H1 (cell line): ENCODE data around the gene COL4A2. TPM values are rescaled to one million over a fixed set of nuclear protein-coding genes. Genes with fewer than 3 reads are reported as not detected.

ENCODE experiments used
- CTCF ChIA-PET: fragments of 300-600 bp; sonication (Branson Sonifier 250); formaldehyde crosslinking; loops from one replicate; lab custom pipeline; 2021; ENCODE audit not compliant: partially characterized antibody; lab: Charles Lee
- POLR2A ChIA-PET: fragments of 300-600 bp; sonication (Branson Sonifier 250); formaldehyde crosslinking; loops from one replicate; lab custom pipeline; 2021; ENCODE audit warnings: inconsistent platforms; ENCODE audit not compliant: partially characterized antibody; lab: Charles Lee
- DNase-seq, 2 experiments: peaks; one replicate each; pipeline versions ENCODE4 v3.0.0 to v3.0.0-alpha.2; 2010 to 2022; ENCODE audit warnings: low spot score in 2 of 2, low read depth in 1 of 2, mixed read lengths in 1 of 2
- FAIRE-seq: peaks from 2 replicates; lab custom pipeline; 2011; peaks lifted over from hg19 to GRCh38; lab: Jason Lieb, UNC
- H2AFZ ChIP-seq: 2 replicates; pipeline ENCODE4 v1.8.1; 2012; ENCODE audit warnings: low read length, inconsistent platforms
- H2AK5ac ChIP-seq: 2 replicates; pipeline ENCODE4 v1.6.1; 2013; ENCODE audit warnings: low read depth, low read length
- H2BK120ac ChIP-seq: replicated peaks from 2 replicates; pipeline ENCODE3; 2013; ENCODE audit warnings: low read depth, low read length, inconsistent platforms
- H2BK12ac ChIP-seq: 2 replicates; pipeline ENCODE4 v1.6.1; 2013; ENCODE audit warnings: low read depth, low read length
- H2BK15ac ChIP-seq: 2 replicates; pipeline ENCODE4 v1.6.1; 2013; ENCODE audit warnings: low read length
- H2BK20ac ChIP-seq: 2 replicates; pipeline ENCODE4 v1.6.1; 2013; ENCODE audit warnings: low read length
- H2BK5ac ChIP-seq: 2 replicates; pipeline ENCODE4 v1.6.1; 2013; ENCODE audit warnings: low read depth, low read length
- H3K14ac ChIP-seq: 2 replicates; pipeline ENCODE4 v1.6.1; 2013; ENCODE audit warnings: inconsistent platforms; ENCODE audit not compliant: insufficient read length
- H3K18ac ChIP-seq: 2 replicates; pipeline ENCODE4 v1.6.1; 2013; ENCODE audit warnings: low read length; ENCODE audit errors: extremely low read depth
- H3K23ac ChIP-seq: 2 replicates; pipeline ENCODE4 v1.6.1; 2013; ENCODE audit warnings: inconsistent platforms; ENCODE audit not compliant: insufficient read length
- H3K23me2 ChIP-seq: 2 replicates; pipeline ENCODE4 v1.6.1; 2013; ENCODE audit warnings: low read depth, low read length
- H3K27ac ChIP-seq: 2 replicates; pipeline ENCODE4 v1.6.1; 2011; ENCODE audit warnings: low read depth, low read length, inconsistent platforms
- H3K27me3 ChIP-seq, 4 experiments: replicated peaks in 1 of 4; 1 replicate in 1 of 4; 2 replicates in 3 of 4; pipeline versions ENCODE4 v1.6.1 to v1.8.1; 2011 to 2013; ENCODE audit warnings: low read length in 3 of 4, mild to moderate bottlenecking in 3 of 4, inconsistent platforms in 2 of 4, mixed read lengths in 2 of 4, moderate library complexity in 1 of 4; ENCODE audit not compliant: control insufficient read depth in 3 of 4, insufficient read depth in 3 of 4; ENCODE audit errors: extremely low read depth in 1 of 4
- H3K36me3 ChIP-seq, 4 experiments: 2 replicates each; pipeline versions ENCODE4 v1.6.1 to v1.8.1; 2011 to 2013; ENCODE audit warnings: mild to moderate bottlenecking in 4 of 4, low read length in 3 of 4, moderate library complexity in 2 of 4, control low read depth in 1 of 4, inconsistent platforms in 1 of 4; ENCODE audit not compliant: insufficient read depth in 4 of 4, control insufficient read depth in 2 of 4
- H3K4ac ChIP-seq: replicated peaks from 2 replicates; pipeline ENCODE3; 2013; ENCODE audit warnings: low read length, low read depth, mixed read lengths, inconsistent platforms; ENCODE audit not compliant: insufficient read length
- H3K4me1 ChIP-seq, 4 experiments: replicated peaks in 1 of 4; 1 replicate in 1 of 4; 2 replicates in 3 of 4; pipeline versions ENCODE4 v1.6.1 to v1.8.1; 2011 to 2013; ENCODE audit warnings: low read length in 3 of 4, inconsistent platforms in 2 of 4, mixed read lengths in 1 of 4; ENCODE audit not compliant: insufficient read depth in 4 of 4, control insufficient read depth in 3 of 4
- H3K4me2 ChIP-seq, 2 experiments: 2 replicates each; pipeline versions ENCODE4 v1.6.1 to v1.8.1; 2011 to 2013; ENCODE audit warnings: low read depth in 2 of 2, low read length in 2 of 2, control low read depth in 1 of 2, inconsistent platforms in 1 of 2, mild to moderate bottlenecking in 1 of 2; ENCODE audit not compliant: insufficient read depth in 1 of 2
- H3K4me3 ChIP-seq, 4 experiments: fragments of 200-600, 300-600 bp in 1 of 4; sonication (generic), shearing (Covaris generic), sonication (Bioruptor Twin) in 1 of 4; 2 replicates each; pipeline versions ENCODE4 v1.5.1 to v1.8.1; 2011 to 2016; ENCODE audit warnings: low read length in 4 of 4, low read depth in 3 of 4, control low read depth in 2 of 4, inconsistent platforms in 2 of 4, mild to moderate bottlenecking in 2 of 4, mixed read lengths in 1 of 4, moderate library complexity in 1 of 4; ENCODE audit not compliant: insufficient read depth in 2 of 4; ENCODE audit errors: extremely low read depth in 1 of 4
- H3K56ac ChIP-seq: replicated peaks from 2 replicates; pipeline ENCODE3; 2013; ENCODE audit warnings: low read depth, mild to moderate bottlenecking, mixed read lengths, low read length, inconsistent platforms; ENCODE audit not compliant: insufficient read length
- H3K79me1 ChIP-seq: 2 replicates; pipeline ENCODE4 v1.6.1; 2013; ENCODE audit warnings: low read depth, low read length, control low read depth
- H3K79me2 ChIP-seq, 2 experiments: 2 replicates each; pipeline versions ENCODE4 v1.6.1 to v1.8.1; 2012 to 2013; ENCODE audit warnings: low read length in 2 of 2, mild to moderate bottlenecking in 2 of 2, inconsistent platforms in 1 of 2; ENCODE audit not compliant: insufficient read depth in 2 of 2, control insufficient read depth in 1 of 2
- H3K9ac ChIP-seq, 4 experiments: replicated peaks in 1 of 4; 1 replicate in 1 of 4; 2 replicates in 3 of 4; pipeline versions ENCODE4 v1.6.1 to v1.8.1; 2011 to 2013; ENCODE audit warnings: low read depth in 3 of 4, low read length in 3 of 4, control low read depth in 2 of 4, mild to moderate bottlenecking in 2 of 4, moderate library complexity in 2 of 4, inconsistent platforms in 1 of 4; ENCODE audit errors: extremely low read depth in 1 of 4
- H3K9me3 ChIP-seq, 2 experiments: 2 replicates each; pipeline versions ENCODE4 v1.6.1 to v1.8.1; 2012 to 2013; ENCODE audit warnings: mild to moderate bottlenecking in 2 of 2, moderate library complexity in 2 of 2, control low read depth in 1 of 2, inconsistent platforms in 1 of 2, low read depth in 1 of 2, low read length in 1 of 2, mixed read lengths in 1 of 2; ENCODE audit not compliant: insufficient read depth in 2 of 2
- H4K20me1 ChIP-seq, 2 experiments: replicated peaks in 1 of 2; 2 replicates each; pipeline versions ENCODE3 to v1.8.1; 2011 to 2013; ENCODE audit warnings: inconsistent platforms in 2 of 2, low read length in 2 of 2, mild to moderate bottlenecking in 1 of 2; ENCODE audit not compliant: insufficient read depth in 2 of 2, control insufficient read depth in 1 of 2
- H4K5ac ChIP-seq: 2 replicates; pipeline ENCODE4 v1.6.1; 2013; ENCODE audit warnings: low read length, low read depth, mixed read lengths, inconsistent platforms; ENCODE audit not compliant: insufficient read length
- H4K8ac ChIP-seq: 2 replicates; pipeline ENCODE4 v1.8.0; 2013; ENCODE audit warnings: mild to moderate bottlenecking, moderate library complexity, low read length, inconsistent platforms; ENCODE audit not compliant: insufficient read depth; ENCODE audit errors: extremely low read depth
- H4K91ac ChIP-seq: replicated peaks from 2 replicates; pipeline ENCODE3; 2013; ENCODE audit warnings: low read length, mixed read lengths, inconsistent platforms; ENCODE audit not compliant: insufficient read length
- CTBP2 ChIP-seq: IDR thresholded peaks from 2 replicates; pipeline ENCODE4 v1.7.0; 2011; ENCODE audit warnings: borderline replicate concordance, mild to moderate bottlenecking, moderate library complexity, mixed read lengths, low read length; ENCODE audit not compliant: insufficient read depth, insufficient read length
- EP300 ChIP-seq, 2 experiments: IDR thresholded peaks; 1 replicate in 1 of 2; 2 replicates in 1 of 2; pipeline ENCODE4 v1.6.1; 2011 to 2012; ENCODE audit warnings: low read depth in 2 of 2, low read length in 2 of 2, mild to moderate bottlenecking in 2 of 2, borderline replicate concordance in 1 of 2, inconsistent platforms in 1 of 2, moderate library complexity in 1 of 2
- KDM1A ChIP-seq: fragments of 200-600, 300-600 bp; sonication (generic); IDR thresholded peaks from 2 replicates; pipeline ENCODE4 v1.7.1; 2016; ENCODE audit warnings: mild to moderate bottlenecking, low read length, borderline replicate concordance
- KDM5A ChIP-seq: fragments of 200-600 bp; IDR thresholded peaks from 2 replicates; pipeline ENCODE4 v1.7.1; 2012; ENCODE audit warnings: mild to moderate bottlenecking, low read length, inconsistent platforms, mixed read lengths
- RNF2 ChIP-seq: fragments of 200-900, 300-1000 bp; sonication (generic); IDR thresholded peaks from 2 replicates; pipeline ENCODE4 v1.7.1; 2016; ENCODE audit warnings: borderline replicate concordance, low read depth, mild to moderate bottlenecking, antibody characterized with exemption, low read length; ENCODE audit not compliant: poor library complexity, severe bottlenecking; ENCODE audit errors: missing control alignments
- SIN3A ChIP-seq, 2 experiments: IDR thresholded peaks in 1 of 2; conservative IDR thresholded peaks in 1 of 2; 2 replicates each; pipeline ENCODE4 v1.6.1; 2011 to 2012; ENCODE audit warnings: low read length in 2 of 2, improper control_type of control experiment in 1 of 2, low read depth in 1 of 2, mild to moderate bottlenecking in 1 of 2
- SRF ChIP-seq: IDR thresholded peaks from 2 replicates; pipeline ENCODE4 v1.6.1; 2011; ENCODE audit warnings: mild to moderate bottlenecking, low read depth, low read length, moderate library complexity
- TCF12 ChIP-seq: IDR thresholded peaks from 2 replicates; pipeline ENCODE4 v1.6.1; 2011; ENCODE audit warnings: low read depth, mild to moderate bottlenecking, low read length
- WGBS, 2 experiments: shearing (Covaris generic) in 1 of 2; methylation state at CpG; one replicate each; pipeline versions ENCODE4 v1.1.6 to v1.1.7; 2013 to 2015; ENCODE audit warnings: low lambda C conversion rate in 2 of 2, mixed read lengths in 2 of 2, inconsistent platforms in 1 of 2, low coverage in 1 of 2, missing lambda C conversion rate in 1 of 2; ENCODE audit not compliant: insufficient replicate concordance in 2 of 2, insufficient coverage in 1 of 2, insufficient read length in 1 of 2; ENCODE audit errors: extremely low coverage in 1 of 2, missing lambda C conversion rate in 1 of 2; 5-methylcytosine and 5-hydroxymethylcytosine counted together
- polyA plus RNA-seq, 7 experiments: library from polyadenylated mRNA; depleted of rRNA in 3 of 7; stranded (reverse) in 5 of 7; unstranded in 2 of 7; fragments of >200 nt in 5 of 7; fragments of 200-250 nt in 2 of 7; gene quantifications; 1 replicate in 5 of 7; 2 replicates in 1 of 7; 4 replicates in 1 of 7; pipeline versions ENCODE4 v1.2.1 to v1.2.3, GENCODE V29; 2011 to 2013; ENCODE audit warnings: missing spikeins in 2 of 7, mixed read lengths in 2 of 7
- total RNA-seq: library from RNA; stranded (reverse); fragmentation: NEBNext Ultra II Directional; extraction: Animal tissue kit (Norgen Biotek cat#: 25700); gene quantifications from 2 replicates; pipeline ENCODE4 v1.2.1, GENCODE V29; 2021
- TF ChIP-seq, protein P1 (sequence below), 3 experiments: IDR thresholded peaks; 1 replicate in 2 of 3; 2 replicates in 1 of 3; pipeline versions ENCODE4 v1.5.1 to v1.6.1; 2011; ENCODE audit warnings: low read length in 3 of 3, mild to moderate bottlenecking in 3 of 3, inconsistent platforms in 2 of 3, low read depth in 1 of 3, moderate library complexity in 1 of 3; ENCODE audit not compliant: insufficient read depth in 1 of 3; ENCODE audit errors: control extremely low read depth in 1 of 3

Gene COL4A2
- total and polyA plus RNA-seq, 2 of the 8 experiments (the other 6 are each of a cell fraction or from before 2014, with no cell fraction given) = 80.4 to 87.3 TPM

DNA sequence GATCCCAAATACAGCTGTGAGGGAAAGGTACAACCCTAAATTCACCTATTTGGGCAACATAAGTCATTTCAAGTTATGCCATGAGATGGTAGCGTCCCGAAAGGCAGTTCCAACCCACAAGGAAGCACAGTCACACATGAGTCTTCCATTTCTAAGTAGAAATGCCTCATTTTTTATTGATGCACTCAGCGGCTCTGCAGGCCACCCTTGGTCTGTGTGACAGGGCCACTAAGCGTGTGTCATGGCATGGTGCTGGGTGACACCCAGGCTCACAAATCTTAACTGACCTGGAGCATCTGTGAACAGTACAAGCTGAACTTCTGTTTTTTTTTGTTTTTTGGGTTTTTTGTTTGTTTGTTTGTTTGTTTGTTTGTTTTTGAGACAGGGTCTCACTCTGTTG is 239.3 kb downstream of the COL4A2 start:
- peaks cover 4 to 38% of the 10 kb centered on the region in 2 experiments; a peak in 2 of 4 replicates for H3K79me2 ChIP-seq
- peaks cover 20% of the 10 kb centered on the region for H3K79me1 ChIP-seq
- H3K4me2 ChIP-seq = no peak overlapping the region
- H3K4ac ChIP-seq = no peak overlapping the region
- H2BK120ac ChIP-seq = no peak overlapping the region
- 0 out of 2 replicates have a peak overlapping the region, but pooled peaks have one; percentile 21 for H2BK20ac ChIP-seq
- no peaks in the 10 kb centered on the region for H3K27me3 ChIP-seq
- DNase-seq (no peak), FAIRE-seq (no peak)
- H2AK5ac ChIP-seq = no peak overlapping the region
- no peaks in the 10 kb centered on the region for H4K20me1 ChIP-seq
- H3K36me3 ChIP-seq = peaks cover 0 to 4% (median 0%) of the 10 kb centered on the region in 4 experiments; a peak in 1 of 8 replicates
- no peak overlapping the region for H4K5ac ChIP-seq
- no peak overlapping the region for H3K23ac ChIP-seq
- H3K27ac ChIP-seq = no peak overlapping the region
- H2BK15ac ChIP-seq = no peak overlapping the region
- H3K4me1 ChIP-seq = peaks cover 0 to 4% (median 0%) of the 10 kb centered on the region in 4 experiments; a peak in 1 of 7 replicates
- H2AFZ ChIP-seq = no peak overlapping the region
- H4K91ac ChIP-seq = no peak overlapping the region
- ChIA-PET CTCF (interaction anchor here (1.1 kb wide), 1 partner anchor 14 kb away, joined by 3 read pairs; no protein-coding TSS in a partner anchor), POLR2A (no interaction called here)
- H3K9me3 ChIP-seq = peaks cover 0 to 6% of the 10 kb centered on the region in 2 experiments; a peak in 1 of 4 replicates
- no peak overlapping the region for H2BK5ac ChIP-seq
- H3K23me2 ChIP-seq = no peaks in the 10 kb centered on the region
- no peak overlapping the region for H2BK12ac ChIP-seq
- no peak overlapping the region for H3K9ac ChIP-seq
- H3K4me3 ChIP-seq = no peak overlapping the region
- H4K8ac ChIP-seq = no peak overlapping the region
- no peak overlapping the region for H3K56ac ChIP-seq
- no peak overlapping the region for H3K14ac ChIP-seq
- 95% methylated on average over 4 of the region's 4 CpGs; no CpG with 5 or more reads in 1 of the 2 experiments for WGBS, 2 experiments
- H3K18ac ChIP-seq = no peak overlapping the region
- TF ChIP-seq RNF2 = no peak
- no peak for TF ChIP-seq CTBP2
- TF ChIP-seq SIN3A (conservative IDR thresholded peaks at IDR 0.05 in 1 of 2, IDR thresholded peaks at IDR 0.05 in 1 of 2; ENCODE audit: low read depth in 1 of 2, low read length in 2 of 2) = no peak
- TF ChIP-seq, protein P1, sequence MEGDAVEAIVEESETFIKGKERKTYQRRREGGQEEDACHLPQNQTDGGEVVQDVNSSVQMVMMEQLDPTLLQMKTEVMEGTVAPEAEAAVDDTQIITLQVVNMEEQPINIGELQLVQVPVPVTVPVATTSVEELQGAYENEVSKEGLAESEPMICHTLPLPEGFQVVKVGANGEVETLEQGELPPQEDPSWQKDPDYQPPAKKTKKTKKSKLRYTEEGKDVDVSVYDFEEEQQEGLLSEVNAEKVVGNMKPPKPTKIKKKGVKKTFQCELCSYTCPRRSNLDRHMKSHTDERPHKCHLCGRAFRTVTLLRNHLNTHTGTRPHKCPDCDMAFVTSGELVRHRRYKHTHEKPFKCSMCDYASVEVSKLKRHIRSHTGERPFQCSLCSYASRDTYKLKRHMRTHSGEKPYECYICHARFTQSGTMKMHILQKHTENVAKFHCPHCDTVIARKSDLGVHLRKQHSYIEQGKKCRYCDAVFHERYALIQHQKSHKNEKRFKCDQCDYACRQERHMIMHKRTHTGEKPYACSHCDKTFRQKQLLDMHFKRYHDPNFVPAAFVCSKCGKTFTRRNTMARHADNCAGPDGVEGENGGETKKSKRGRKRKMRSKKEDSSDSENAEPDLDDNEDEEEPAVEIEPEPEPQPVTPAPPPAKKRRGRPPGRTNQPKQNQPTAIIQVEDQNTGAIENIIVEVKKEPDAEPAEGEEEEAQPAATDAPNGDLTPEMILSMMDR (IDR thresholded peaks at IDR 0.05; ENCODE audit: control extremely low read depth in 1 of 3, insufficient read depth in 1 of 3, low read depth in 1 of 3, low read length in 3 of 3) = no peak
- no peak for TF ChIP-seq SRF
- TF ChIP-seq EP300 (IDR thresholded peaks at IDR 0.05; ENCODE audit: borderline replicate concordance in 1 of 2, low read depth in 2 of 2, low read length in 2 of 2) = no peak
- TF ChIP-seq KDM1A = no peak
- no peak for TF ChIP-seq TCF12
- no peak for TF ChIP-seq KDM5A
